ENCODE results near the gene THOC1.

The THOC1 gene

GRCh38 chr18:213966-214365, 53.9 kb downstream of the THOC1 start:
- no peak for DNase-seq (ENCODE audit: low read depth)

- DNase-seq (ENCODE audit: low read depth) = no peak
These were observed 54.3 kb downstream of the THOC1 start for GRCh38 chr18:213505-213904.

- no peak for DNase-seq (ENCODE audit: low read depth)
These were observed 55.1 kb downstream of the THOC1 start for GRCh38 chr18:212780-213179.

GRCh38 chr18:211582-211981, 56.3 kb downstream of the THOC1 start:
- DNase-seq (ENCODE audit: low read depth) = no peak

- DNase-seq (ENCODE audit: low read depth) = no peak
These were observed 57.1 kb downstream of the THOC1 start for GRCh38 chr18:210733-211132.

DNA sequence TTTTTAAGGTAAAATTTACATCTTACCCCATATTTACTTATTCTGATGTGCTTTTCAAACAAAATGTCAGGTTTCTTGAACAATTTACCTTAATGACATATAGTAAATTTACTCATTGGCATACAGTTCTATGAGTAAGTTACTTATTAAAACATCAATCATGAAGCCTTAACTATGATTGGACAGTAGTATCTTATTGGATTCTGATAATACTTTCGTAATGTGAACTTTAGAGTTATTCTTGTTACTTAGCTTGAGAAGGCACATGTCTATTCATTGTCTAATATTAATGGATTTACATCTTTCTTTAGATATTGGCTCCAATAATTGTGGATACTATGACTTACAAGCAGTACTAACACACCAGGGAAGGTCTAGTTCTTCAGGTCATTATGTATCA, 57.8 kb downstream of the THOC1 start:
- no peak for DNase-seq (ENCODE audit: low read depth)

DNA sequence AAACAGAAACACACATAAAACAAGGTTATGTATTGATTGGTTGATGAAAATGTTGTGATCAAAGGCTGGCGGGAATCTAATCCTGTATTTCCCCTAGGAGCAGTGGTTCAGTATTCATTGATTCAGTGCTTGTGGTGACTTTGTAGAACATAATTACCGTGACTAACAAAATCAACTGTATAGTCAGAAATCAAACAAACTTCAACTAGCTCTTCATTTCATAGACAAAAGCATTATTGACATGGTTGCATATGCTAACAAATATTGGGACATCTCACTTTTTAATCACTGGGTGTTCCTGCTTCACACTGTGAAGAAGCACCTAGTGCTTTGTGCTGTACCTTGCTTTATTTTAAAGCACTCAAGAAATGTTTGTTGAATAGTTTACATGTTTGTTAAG, 68.1 kb downstream of the THOC1 start:
- no peak for DNase-seq (ENCODE audit: low read depth)

GRCh38 chr18:199214-199613, 68.6 kb downstream of the THOC1 start:
- no peak for DNase-seq (ENCODE audit: low read depth)

GRCh38 chr18:195651-196050, 72.2 kb downstream of the THOC1 start:
- no peak for DNase-seq (ENCODE audit: low read depth)

DNA sequence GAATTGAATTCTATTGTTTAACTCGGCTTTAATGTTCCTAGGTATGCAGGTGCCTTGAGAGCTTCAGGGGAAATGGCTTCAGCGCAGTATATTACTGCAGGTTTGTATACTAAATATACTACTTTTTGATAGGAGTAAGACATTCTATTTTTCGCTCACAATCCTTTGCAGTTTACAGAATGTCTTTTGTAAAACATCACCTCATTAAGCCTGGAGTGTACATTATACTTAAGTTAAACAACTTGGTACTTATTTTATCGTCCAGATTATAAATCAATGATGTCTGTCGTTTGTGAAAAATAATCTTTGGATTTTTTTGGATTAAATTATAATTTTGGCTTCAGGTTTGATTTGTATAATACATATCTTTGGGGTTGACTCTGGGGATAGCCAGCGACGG, 75.0 kb downstream of the THOC1 start:
- no peak for DNase-seq (ENCODE audit: low read depth)

- DNase-seq (ENCODE audit: low read depth) = no peak
These were observed 76.1 kb downstream of the THOC1 start for GRCh38 chr18:191725-192124.

GRCh38 chr18:189254-189653, 78.6 kb downstream of the THOC1 start:
- no peak for DNase-seq (ENCODE audit: low read depth)

DNA sequence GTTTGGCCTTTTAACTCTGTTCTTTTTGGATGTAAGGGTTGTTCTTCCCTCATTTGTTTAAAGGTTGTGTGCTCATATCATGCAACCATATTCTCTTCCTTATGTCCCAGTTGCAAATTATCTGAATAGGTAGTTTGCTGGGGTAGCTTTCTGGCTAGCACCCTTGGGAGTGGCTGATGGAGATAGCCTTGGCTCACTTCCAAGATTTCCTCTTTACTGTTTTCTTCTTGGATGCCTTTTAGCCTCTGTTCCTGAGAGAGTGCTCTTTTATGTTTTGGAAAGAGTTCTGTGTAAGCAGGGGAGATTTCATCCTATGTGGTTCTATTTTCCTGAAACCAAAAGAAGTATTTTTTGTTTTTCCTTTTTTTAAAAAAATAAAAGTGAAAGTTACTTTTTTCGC, 84.1 kb downstream of the THOC1 start:
- no peak for DNase-seq (ENCODE audit: low read depth)

DNA sequence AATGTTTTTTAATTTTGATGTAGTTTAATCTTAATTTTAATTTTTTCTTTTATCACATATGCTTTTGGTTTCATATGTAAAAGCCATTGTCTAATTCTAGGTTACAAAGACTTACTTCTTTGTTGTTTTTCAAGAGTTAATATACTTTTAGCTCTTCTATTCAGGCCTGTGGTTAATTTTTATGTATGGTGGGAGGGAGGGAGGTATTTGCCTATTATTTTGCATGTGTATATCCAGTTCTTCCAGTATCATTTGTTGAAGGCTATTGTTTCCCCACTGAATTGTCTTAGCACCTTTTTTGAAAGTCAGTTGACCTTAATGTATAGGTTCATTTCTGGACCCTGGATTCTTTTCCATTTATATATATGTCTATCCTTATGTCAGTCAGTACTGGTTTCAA, 86.1 kb downstream of the THOC1 start:
- DNase-seq (ENCODE audit: low read depth) = no peak

- no peak for DNase-seq (ENCODE audit: low read depth)
These were observed 88.3 kb downstream of the THOC1 start for GRCh38 chr18:179499-179898.

DNA sequence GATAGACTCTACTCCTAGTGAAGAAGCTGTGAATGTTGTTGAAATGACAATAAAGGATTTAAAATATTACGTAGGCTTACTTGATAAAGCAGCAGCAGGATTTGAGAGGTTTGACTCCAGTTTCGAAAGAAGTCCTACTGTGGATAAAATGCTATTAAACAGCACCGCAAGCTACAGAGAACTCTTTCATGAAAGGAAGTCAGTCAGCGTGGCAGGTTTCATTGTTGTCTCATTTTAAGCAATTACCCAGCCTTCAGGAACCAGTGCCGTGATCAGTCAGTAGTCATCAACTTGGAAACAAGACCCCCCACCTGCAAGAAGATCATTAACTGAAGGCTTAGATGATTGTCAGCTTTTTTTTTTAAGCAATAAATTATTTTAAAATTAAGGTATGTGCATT, 95.5 kb downstream of the THOC1 start:
- DNase-seq (ENCODE audit: low read depth) = no peak

All from stimulated activated CD8-positive, alpha-beta memory T cell treated with anti-CD3 and anti-CD28 coated beads, Interleukin-12 subunit alpha, Interleukin-12 subunit beta, amount 100 ng/mL, for 1 hour (primary cell).